ENCODE measurements around the gene ACTN2.

DNA sequence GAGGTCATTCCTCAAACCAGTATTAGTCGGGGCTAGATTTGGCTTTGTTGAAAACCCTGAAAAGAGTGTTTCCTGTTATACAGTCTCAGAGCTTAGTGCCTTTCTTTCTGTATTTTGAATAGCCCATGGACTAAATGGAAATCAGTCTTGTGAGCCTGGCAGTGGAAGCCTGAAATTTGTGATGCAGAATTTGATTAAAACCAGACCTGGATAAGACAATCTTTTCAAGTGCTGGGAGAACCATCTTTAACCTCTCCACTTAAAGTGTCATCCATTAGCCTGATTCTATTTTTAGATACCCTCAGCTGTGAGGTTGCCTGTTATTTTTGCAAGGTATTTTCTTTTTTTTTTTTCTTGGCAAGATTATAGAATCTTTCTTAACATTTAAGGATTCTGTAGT is 19.5 kb downstream of the ACTN2 start:
- no peak for TF ChIP-seq CTCF (IDR thresholded peaks at IDR 0.05)
- TF ChIP-seq POLR2AphosphoS5 (IDR thresholded peaks at IDR 0.05): peak in 1 of 2 donors; percentile 22
